Mammary epithelial cell (primary cell): Measurements from ENCODE around the gene MRM3.

Experiments used
- EZH2 ChIP-seq: IDR thresholded peaks from 2 replicates; pipeline ENCODE4 v1.6.1; 2012; ENCODE audit warnings: low read length, inconsistent platforms, borderline replicate concordance
- TF ChIP-seq, protein P1 (sequence below), 2 donors: IDR thresholded peaks in 1 of 2; conservative IDR thresholded peaks in 1 of 2; 2 replicates each; pipeline ENCODE4 v1.5.1; 2011 to 2012; ENCODE audit warnings: inconsistent platforms in 2 of 2, low read length in 2 of 2, mild to moderate bottlenecking in 2 of 2, control low read depth in 1 of 2, low read depth in 1 of 2; ENCODE audit not compliant: insufficient read depth in 1 of 2; ENCODE audit errors: extremely low read depth in 1 of 2

DNA sequence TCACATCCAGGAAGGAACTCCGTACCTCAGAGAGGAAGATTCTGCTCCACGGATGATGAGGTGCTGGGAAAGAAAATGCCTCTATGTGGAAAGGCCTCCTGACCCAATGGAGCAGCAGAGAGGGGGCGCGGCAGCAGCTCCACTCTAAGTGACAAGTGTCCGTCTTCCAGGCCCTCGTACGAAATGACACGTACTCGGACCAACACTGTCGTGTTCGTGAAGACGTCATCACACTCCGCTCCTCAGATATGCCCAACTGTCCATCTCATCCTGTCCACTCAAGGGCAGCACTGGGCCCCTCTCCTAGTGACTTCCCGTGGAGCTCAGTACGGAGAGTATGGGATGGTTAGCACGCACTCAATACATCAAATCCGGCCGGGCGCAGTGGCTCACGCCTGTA lies 32.2 kb downstream of the MRM3 start:
- TF ChIP-seq, protein P1, sequence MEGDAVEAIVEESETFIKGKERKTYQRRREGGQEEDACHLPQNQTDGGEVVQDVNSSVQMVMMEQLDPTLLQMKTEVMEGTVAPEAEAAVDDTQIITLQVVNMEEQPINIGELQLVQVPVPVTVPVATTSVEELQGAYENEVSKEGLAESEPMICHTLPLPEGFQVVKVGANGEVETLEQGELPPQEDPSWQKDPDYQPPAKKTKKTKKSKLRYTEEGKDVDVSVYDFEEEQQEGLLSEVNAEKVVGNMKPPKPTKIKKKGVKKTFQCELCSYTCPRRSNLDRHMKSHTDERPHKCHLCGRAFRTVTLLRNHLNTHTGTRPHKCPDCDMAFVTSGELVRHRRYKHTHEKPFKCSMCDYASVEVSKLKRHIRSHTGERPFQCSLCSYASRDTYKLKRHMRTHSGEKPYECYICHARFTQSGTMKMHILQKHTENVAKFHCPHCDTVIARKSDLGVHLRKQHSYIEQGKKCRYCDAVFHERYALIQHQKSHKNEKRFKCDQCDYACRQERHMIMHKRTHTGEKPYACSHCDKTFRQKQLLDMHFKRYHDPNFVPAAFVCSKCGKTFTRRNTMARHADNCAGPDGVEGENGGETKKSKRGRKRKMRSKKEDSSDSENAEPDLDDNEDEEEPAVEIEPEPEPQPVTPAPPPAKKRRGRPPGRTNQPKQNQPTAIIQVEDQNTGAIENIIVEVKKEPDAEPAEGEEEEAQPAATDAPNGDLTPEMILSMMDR (conservative IDR thresholded peaks at IDR 0.05 in 1 of 2, IDR thresholded peaks at IDR 0.05 in 1 of 2; ENCODE audit: extremely low read depth in 1 of 2, insufficient read depth in 1 of 2, low read depth in 1 of 2, low read length in 2 of 2) = no peak
- no peak for TF ChIP-seq EZH2
